Breast epithelium (tissue), 4 donors: ENCODE results near the gene AMZ2. TPM values are rescaled to one million over a fixed set of nuclear protein-coding genes. Genes with fewer than 3 reads are reported as not detected.
"Not testable (repeated sequence)": the region's sequence is repeated elsewhere in the genome, so short reads cannot be mapped to it uniquely, and the experiment has no call there.

Source experiments
- DNase-seq, 2 donors: peaks; one replicate each; pipeline ENCODE4 v3.0.0-alpha.2; 2019; ENCODE audit warnings: low spot score in 2 of 2
- H3K27ac ChIP-seq, 2 donors: fragments of 200-600 bp; sonication (generic) in 1 of 2; one replicate each; pipeline ENCODE4 v1.5.1; 2016 to 2019; ENCODE audit warnings: mild to moderate bottlenecking in 1 of 2
- H3K27me3 ChIP-seq, 2 donors: fragments of 200-600 bp; sonication (generic) in 1 of 2; one replicate each; pipeline versions ENCODE4 v1.5.1 to v1.6.0; 2017 to 2019; ENCODE audit warnings: control low read depth in 1 of 2, mild to moderate bottlenecking in 1 of 2
- H3K36me3 ChIP-seq: fragments of 200-600 bp; one replicate; pipeline ENCODE4 v1.5.1; 2019
- H3K4me1 ChIP-seq, 2 donors: fragments of 200-600 bp; sonication (generic); one replicate each; pipeline ENCODE4 v1.5.1; 2016 to 2019; ENCODE audit warnings: control low read depth in 1 of 2
- H3K4me3 ChIP-seq, 3 donors: fragments of 200-600 bp; sonication (generic); 1 replicate in 2 of 3; 2 replicates in 1 of 3; pipeline ENCODE4 v1.5.1; 2016 to 2019; ENCODE audit warnings: mild to moderate bottlenecking in 3 of 3, moderate library complexity in 2 of 3
- H3K9me3 ChIP-seq, 2 donors: fragments of 200-600 bp; sonication (generic) in 1 of 2; one replicate each; pipeline ENCODE4 v1.5.1; 2016 to 2019; ENCODE audit warnings: control low read depth in 1 of 2
- POLR2A ChIP-seq: fragments of 450-650 bp; IDR thresholded peaks from one replicate; pipeline ENCODE4 v1.6.1; 2016; ENCODE audit warnings: antibody characterized with exemption, mild to moderate bottlenecking, moderate library complexity
- POLR2AphosphoS5 ChIP-seq, 3 donors: sonication (generic); formaldehyde crosslinking; IDR thresholded peaks; one replicate each; pipeline ENCODE4 v1.6.1; 2017; ENCODE audit warnings: antibody characterized with exemption in 3 of 3
- intact Hi-C: fragments of 100-400 bp; cut with DNase I; formaldehyde crosslinking; loops from one replicate; pipeline ENCODE4 v1.15.1; 2023; ENCODE audit warnings: low total_unique reads
- total RNA-seq, 3 donors: library from RNA; depleted of rRNA; stranded (reverse); fragments of >200 nt; gene quantifications; one replicate each; pipeline ENCODE4 v1.1.0, GENCODE V29; 2016
- TF ChIP-seq, protein P1 (sequence below), 3 donors: fragments of 450-650 bp; IDR thresholded peaks; one replicate each; pipeline ENCODE4 v1.5.1; 2016 to 2017; ENCODE audit warnings: antibody characterized with exemption in 3 of 3, mild to moderate bottlenecking in 3 of 3, moderate library complexity in 3 of 3

AMZ2 gene
- total RNA-seq, 3 donors from 2014 or later, result 36.7 to 94.9 (median 48.3) TPM

DNA sequence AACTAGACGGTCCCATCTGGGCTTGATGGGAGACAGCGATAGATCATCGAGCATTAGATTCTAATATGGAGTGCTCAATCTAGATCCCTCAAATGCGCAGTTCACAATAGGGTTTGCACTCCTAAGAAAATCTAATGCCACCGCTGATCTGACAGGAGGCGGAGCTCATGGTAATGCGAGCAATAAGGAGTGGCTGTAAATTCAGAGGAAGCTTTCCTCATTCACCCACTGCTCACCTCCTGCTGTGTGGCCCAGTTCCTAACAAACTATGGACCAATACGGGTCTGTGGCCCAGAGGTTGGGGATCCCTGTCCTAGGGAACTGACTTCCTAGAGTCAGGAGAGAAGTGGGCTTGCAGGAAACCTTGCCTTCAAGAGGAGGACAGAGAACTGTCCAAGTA lies 25.2 kb upstream of the AMZ2 start:
- no peaks in the 10 kb centered on the region for H3K9me3 ChIP-seq
- H3K4me3 ChIP-seq, result no peak overlapping the region
- H3K4me1 ChIP-seq, result no peaks in the 10 kb centered on the region
- H3K27ac ChIP-seq, result no peak overlapping the region
- no peaks in the 10 kb centered on the region for H3K36me3 ChIP-seq
- TF ChIP-seq POLR2A (no peak), POLR2AphosphoS5 (IDR thresholded peaks at IDR 0.05) (no peak)
- TF ChIP-seq, protein P1, sequence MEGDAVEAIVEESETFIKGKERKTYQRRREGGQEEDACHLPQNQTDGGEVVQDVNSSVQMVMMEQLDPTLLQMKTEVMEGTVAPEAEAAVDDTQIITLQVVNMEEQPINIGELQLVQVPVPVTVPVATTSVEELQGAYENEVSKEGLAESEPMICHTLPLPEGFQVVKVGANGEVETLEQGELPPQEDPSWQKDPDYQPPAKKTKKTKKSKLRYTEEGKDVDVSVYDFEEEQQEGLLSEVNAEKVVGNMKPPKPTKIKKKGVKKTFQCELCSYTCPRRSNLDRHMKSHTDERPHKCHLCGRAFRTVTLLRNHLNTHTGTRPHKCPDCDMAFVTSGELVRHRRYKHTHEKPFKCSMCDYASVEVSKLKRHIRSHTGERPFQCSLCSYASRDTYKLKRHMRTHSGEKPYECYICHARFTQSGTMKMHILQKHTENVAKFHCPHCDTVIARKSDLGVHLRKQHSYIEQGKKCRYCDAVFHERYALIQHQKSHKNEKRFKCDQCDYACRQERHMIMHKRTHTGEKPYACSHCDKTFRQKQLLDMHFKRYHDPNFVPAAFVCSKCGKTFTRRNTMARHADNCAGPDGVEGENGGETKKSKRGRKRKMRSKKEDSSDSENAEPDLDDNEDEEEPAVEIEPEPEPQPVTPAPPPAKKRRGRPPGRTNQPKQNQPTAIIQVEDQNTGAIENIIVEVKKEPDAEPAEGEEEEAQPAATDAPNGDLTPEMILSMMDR (IDR thresholded peaks at IDR 0.05), result no peak
- intact Hi-C loops, result no loop called here
- no peak for DNase-seq
- no peaks in the 10 kb centered on the region for H3K27me3 ChIP-seq

DNA sequence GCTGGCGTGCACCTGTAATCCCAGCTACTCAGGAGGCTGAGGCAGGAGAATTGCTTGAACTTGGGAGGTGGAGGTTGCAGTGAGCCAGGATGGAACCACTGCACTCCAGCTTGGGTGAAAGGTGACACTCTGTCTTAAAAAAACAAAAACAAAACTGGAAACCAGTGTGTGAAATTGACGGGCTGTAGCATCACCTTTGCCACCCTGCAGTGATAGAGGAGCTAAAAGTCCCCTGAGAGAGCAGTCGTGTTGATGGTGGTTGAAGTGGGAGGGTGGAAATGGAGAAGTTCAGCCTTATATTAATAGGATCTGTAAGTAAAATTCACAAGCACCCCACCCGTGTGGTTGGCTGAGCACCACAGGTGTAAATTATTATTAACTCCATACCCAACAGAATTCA lies 22.8 kb upstream of the AMZ2 start:
- H3K36me3 ChIP-seq, H3K27ac ChIP-seq, H3K4me3 ChIP-seq, intact Hi-C loops, H3K9me3 ChIP-seq, H3K4me1 ChIP-seq, DNase-seq, H3K27me3 ChIP-seq: not testable (repeated sequence)

DNA sequence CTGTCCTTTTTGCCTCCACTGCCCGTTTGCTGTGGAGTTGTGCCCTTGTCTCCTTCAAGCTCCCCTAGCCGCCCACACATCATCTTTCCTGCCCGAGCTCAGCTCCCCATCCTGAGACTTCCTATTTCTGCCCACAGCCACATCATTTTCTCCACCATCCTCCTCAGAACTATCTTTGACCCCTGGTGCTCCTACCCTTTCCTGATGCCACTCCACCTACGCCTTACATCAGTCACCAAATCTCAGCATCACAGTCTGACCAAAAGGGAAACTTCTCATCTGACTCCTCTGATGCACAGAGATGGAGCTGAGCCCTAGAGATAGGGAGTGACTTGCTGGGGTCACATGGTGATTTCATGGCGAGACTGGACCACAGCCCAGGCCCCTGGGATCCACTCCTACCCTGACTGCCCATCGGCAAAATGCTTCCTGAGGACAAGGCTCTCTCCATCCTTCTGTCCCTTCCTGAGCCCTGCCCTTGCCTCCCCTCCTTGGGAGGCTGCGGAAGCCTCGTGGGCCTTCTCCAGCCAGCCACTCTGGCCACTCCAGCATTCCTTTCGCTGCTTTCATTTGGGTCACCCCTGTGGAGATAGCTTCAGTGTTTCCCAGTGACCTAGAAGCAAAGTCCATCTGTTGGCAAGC lies 19.7 kb upstream of the AMZ2 start:
- H3K36me3 ChIP-seq, H3K4me3 ChIP-seq, H3K9me3 ChIP-seq, H3K27me3 ChIP-seq, H3K27ac ChIP-seq, H3K4me1 ChIP-seq, intact Hi-C loops, DNase-seq: not testable (repeated sequence)

DNA sequence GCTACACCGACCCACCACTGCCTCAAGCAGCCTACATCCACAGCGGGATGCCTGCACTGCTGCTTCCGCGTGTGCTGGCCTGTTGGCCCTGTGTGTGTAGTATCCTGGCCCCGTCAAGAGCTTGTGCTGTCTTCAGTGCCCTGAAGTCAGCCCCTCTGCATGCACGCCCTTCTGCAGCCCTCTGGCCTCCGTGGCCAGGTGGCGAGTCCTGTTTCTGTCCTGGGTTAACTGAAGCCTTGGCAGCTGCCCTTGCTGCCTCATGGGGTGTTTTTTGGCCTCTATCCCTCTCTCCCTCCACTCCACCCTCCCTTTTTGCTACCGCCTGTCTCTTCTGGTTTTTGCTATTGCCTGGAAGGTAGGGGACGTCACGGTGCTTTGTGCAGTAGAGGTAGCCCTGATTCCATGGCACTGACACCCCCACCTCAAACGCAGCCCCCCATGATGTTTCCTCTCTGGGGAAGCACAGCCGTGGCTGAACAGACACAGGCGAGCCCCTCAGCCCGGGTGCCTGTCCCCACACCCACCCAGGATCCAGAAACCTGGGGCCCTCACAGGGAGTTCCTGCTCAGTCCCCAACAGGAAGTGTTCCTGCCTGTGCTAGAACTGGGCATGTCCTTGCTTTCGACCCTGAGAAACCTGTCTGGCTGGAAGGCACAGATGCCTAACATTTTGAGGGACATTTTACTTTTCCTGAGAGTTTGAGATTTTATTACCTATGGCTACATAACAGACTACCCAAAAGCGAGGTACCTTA lies 18.8 kb upstream of the AMZ2 start:
- no peaks in the 10 kb centered on the region for H3K4me1 ChIP-seq
- no peaks in the 10 kb centered on the region for H3K36me3 ChIP-seq
- peak overlapping the region; percentile 52 to 61 for H3K27ac ChIP-seq
- TF ChIP-seq POLR2A, result no peak
- TF ChIP-seq, protein P1 (IDR thresholded peaks at IDR 0.05), result no peak
- no peak for TF ChIP-seq POLR2AphosphoS5 (IDR thresholded peaks at IDR 0.05)
- intact Hi-C loops, result no loop called here
- no peak overlapping the region for H3K4me3 ChIP-seq
- no peaks in the 10 kb centered on the region for H3K27me3 ChIP-seq
- no peaks in the 10 kb centered on the region for H3K9me3 ChIP-seq
- no peak for DNase-seq

DNA sequence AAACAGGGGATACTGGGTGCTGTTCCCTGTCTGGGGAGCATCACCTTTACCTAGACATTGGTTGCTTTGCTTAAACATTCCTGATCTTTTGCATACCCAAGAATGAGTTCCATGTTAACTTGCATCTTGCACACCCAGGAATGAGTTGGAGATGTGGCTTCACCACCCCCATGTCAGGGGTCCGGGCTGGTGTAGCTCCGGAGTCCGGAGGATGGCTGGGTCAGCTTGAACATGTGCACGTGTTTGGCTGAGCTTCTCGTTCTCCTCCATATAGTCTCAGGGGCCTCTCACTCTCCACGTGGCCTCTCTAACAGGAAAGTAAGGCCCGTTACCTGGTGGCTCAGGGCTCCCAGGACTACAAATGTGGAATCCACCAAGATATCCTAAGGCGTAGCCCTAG lies 18.2 kb upstream of the AMZ2 start:
- Histone ChIP-seq H3K36me3 (no peaks in the 10 kb centered on the region), H3K4me1 (no peaks in the 10 kb centered on the region), H3K4me3 (no peak overlapping the region), H3K27me3 (no peaks in the 10 kb centered on the region), H3K9me3 (no peaks in the 10 kb centered on the region), H3K27ac (peak overlapping the region in 1 of 2 donors; percentile 52)
- intact Hi-C loops, result no loop called here
- TF ChIP-seq, protein P1 (IDR thresholded peaks at IDR 0.05), result no peak
- TF ChIP-seq POLR2A (no peak), POLR2AphosphoS5 (IDR thresholded peaks at IDR 0.05) (no peak)
- no peak for DNase-seq

DNA sequence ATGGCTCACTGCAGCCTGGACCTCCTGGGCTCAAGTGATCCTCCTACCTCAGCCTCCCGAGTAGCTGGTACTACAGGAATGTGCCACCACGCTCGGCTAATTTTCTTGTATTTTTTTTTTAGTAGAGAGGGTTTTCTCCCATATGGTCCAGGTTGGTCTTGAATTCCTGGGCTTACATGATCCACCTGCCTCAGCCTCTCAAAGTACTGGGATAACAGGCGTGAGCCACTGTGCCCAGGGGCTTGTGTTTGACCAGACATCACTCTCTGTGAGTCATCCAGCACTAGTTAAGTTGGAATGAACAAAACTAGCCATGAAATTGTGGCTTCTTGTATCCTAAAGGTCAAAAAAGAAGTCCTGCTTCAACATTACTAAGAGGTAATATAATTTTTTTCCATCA lies 16.7 kb upstream of the AMZ2 start:
- H3K4me3 ChIP-seq, intact Hi-C loops, H3K4me1 ChIP-seq, H3K36me3 ChIP-seq, H3K9me3 ChIP-seq, H3K27me3 ChIP-seq, H3K27ac ChIP-seq, DNase-seq: not testable (repeated sequence)
